ENCODE measurements around the gene GRM7.

The GRM7 gene

DNA sequence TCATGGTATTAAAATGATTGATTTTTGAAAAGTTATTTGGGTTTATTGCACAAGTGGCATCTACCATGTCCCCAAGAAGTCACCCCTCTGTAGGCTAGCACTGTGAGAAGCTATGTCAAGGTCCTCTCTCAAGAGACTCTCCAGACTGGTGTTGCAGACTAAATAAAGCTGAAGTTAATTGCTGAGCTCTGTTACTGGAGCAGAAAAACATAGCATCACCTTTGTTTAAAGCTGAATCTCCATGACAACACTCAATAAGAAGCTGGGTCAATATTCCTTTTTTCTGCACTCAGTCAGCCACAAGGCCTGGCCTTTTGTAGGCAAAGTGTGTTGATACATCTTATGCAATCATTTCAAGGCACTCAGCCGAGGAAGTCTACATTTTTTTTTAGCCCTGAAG, 834.1 kb downstream of the GRM7 start:
- H3K9me3 ChIP-seq (replicated peaks; ENCODE audit: insufficient read depth, low read length): no peaks in the 10 kb centered on the region
- no peaks in the 10 kb centered on the region for H3K27me3 ChIP-seq (replicated peaks; ENCODE audit: insufficient read depth, low read length)
- no peak for TF ChIP-seq EZH2phosphoT487 (IDR thresholded peaks at IDR 0.05; ENCODE audit: low read length)
- TF ChIP-seq, protein P1, sequence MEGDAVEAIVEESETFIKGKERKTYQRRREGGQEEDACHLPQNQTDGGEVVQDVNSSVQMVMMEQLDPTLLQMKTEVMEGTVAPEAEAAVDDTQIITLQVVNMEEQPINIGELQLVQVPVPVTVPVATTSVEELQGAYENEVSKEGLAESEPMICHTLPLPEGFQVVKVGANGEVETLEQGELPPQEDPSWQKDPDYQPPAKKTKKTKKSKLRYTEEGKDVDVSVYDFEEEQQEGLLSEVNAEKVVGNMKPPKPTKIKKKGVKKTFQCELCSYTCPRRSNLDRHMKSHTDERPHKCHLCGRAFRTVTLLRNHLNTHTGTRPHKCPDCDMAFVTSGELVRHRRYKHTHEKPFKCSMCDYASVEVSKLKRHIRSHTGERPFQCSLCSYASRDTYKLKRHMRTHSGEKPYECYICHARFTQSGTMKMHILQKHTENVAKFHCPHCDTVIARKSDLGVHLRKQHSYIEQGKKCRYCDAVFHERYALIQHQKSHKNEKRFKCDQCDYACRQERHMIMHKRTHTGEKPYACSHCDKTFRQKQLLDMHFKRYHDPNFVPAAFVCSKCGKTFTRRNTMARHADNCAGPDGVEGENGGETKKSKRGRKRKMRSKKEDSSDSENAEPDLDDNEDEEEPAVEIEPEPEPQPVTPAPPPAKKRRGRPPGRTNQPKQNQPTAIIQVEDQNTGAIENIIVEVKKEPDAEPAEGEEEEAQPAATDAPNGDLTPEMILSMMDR (IDR thresholded peaks at IDR 0.05; ENCODE audit: low read length): no peak
- no peak for TF ChIP-seq EZH2 (optimal IDR thresholded peaks at IDR 0.05; ENCODE audit: low read depth, low read length)
- H3F3A ChIP-seq (ENCODE audit: insufficient read depth, low read length): no peaks in the 10 kb centered on the region
- no peak overlapping the region for H3K4me2 ChIP-seq (ENCODE audit: low read depth, low read length)
- no peak for DNase-seq
- H3K9me2 ChIP-seq (replicated peaks; ENCODE audit: insufficient read depth, low read length): no peaks in the 10 kb centered on the region
- no peak overlapping the region for H3K27ac ChIP-seq (ENCODE audit: low read length)
- no peaks in the 10 kb centered on the region for H3K36me3 ChIP-seq (replicated peaks; ENCODE audit: insufficient read depth, low read length)
- no peak overlapping the region for H3K4me3 ChIP-seq (ENCODE audit: low read length)
- no peaks in the 10 kb centered on the region for H3K4me1 ChIP-seq (ENCODE audit: low read length)
- H2AFZ ChIP-seq (ENCODE audit: low read length): no peak overlapping the region
- H3K79me2 ChIP-seq (ENCODE audit: low read length): no peaks in the 10 kb centered on the region
- H4K20me1 ChIP-seq (ENCODE audit: insufficient read depth, low read length): no peaks in the 10 kb centered on the region
- no peak overlapping the region for H3K9ac ChIP-seq (ENCODE audit: low read length)

DNA sequence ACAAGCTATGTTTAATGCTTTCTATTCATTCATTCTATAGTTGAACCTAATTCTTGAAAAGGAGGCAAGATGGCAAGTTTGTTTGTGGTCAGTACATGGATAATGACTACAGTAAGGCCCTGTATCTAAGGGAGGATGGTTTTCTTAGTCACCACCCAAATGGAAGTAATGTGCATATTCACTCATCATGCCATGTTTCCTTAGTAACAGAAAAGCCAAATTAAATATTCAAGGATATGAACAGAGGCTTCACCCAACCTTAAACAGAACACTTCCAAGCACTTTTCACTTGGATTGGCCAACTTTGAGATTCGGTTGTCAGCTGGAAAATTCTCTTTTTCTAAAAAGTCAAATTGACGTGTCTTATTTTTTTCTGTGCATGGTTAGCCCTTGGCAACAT, 835.4 kb downstream of the GRM7 start:
- Histone ChIP-seq H4K20me1 (ENCODE audit: insufficient read depth, low read length) (no peaks in the 10 kb centered on the region), H3K4me2 (ENCODE audit: low read depth, low read length) (no peak overlapping the region), H3K4me3 (ENCODE audit: low read length) (no peak overlapping the region), H2AFZ (ENCODE audit: low read length) (no peak overlapping the region), H3K27me3 (replicated peaks; ENCODE audit: insufficient read depth, low read length) (no peaks in the 10 kb centered on the region), H3K79me2 (ENCODE audit: low read length) (no peaks in the 10 kb centered on the region), H3K9me3 (replicated peaks; ENCODE audit: insufficient read depth, low read length) (no peaks in the 10 kb centered on the region), H3F3A (ENCODE audit: insufficient read depth, low read length) (no peaks in the 10 kb centered on the region), H3K36me3 (replicated peaks; ENCODE audit: insufficient read depth, low read length) (no peaks in the 10 kb centered on the region), H3K27ac (ENCODE audit: low read length) (no peak overlapping the region), H3K4me1 (ENCODE audit: low read length) (no peaks in the 10 kb centered on the region), H3K9ac (ENCODE audit: low read length) (no peak overlapping the region), H3K9me2 (replicated peaks; ENCODE audit: insufficient read depth, low read length) (no peaks in the 10 kb centered on the region)
- no peak for DNase-seq
- TF ChIP-seq, protein P1 (IDR thresholded peaks at IDR 0.05; ENCODE audit: low read length): no peak
- TF ChIP-seq EZH2 (optimal IDR thresholded peaks at IDR 0.05; ENCODE audit: low read depth, low read length): no peak
- TF ChIP-seq EZH2phosphoT487 (IDR thresholded peaks at IDR 0.05; ENCODE audit: low read length): no peak

DNA sequence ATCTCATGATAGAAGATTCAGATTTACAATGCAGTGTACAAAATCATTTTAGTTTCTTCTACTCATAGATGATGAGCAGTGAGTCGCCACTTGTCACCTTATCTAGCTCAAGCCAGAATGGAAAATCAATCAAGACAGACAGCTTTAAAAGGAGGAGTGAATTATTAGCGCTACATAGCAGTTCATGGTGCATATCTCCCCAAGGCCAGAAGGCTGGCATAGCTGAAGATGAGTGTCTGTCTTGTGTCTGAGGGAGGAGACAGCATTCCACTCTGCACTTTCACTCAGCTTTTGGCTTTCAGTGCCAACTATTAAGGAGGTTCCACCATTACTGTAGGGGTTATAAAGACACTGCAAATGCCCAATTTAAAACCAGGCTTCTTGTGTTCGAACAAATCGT, 836.6 kb downstream of the GRM7 start:
- DNase-seq: no peak
- Histone ChIP-seq H3K9ac (ENCODE audit: low read length) (no peak overlapping the region), H2AFZ (ENCODE audit: low read length) (no peak overlapping the region), H3K9me3 (replicated peaks; ENCODE audit: insufficient read depth, low read length) (no peaks in the 10 kb centered on the region), H3K36me3 (replicated peaks; ENCODE audit: insufficient read depth, low read length) (no peaks in the 10 kb centered on the region), H3K79me2 (ENCODE audit: low read length) (no peaks in the 10 kb centered on the region), H3K27me3 (replicated peaks; ENCODE audit: insufficient read depth, low read length) (no peaks in the 10 kb centered on the region), H4K20me1 (ENCODE audit: insufficient read depth, low read length) (no peaks in the 10 kb centered on the region), H3K9me2 (replicated peaks; ENCODE audit: insufficient read depth, low read length) (no peaks in the 10 kb centered on the region), H3K27ac (ENCODE audit: low read length) (no peak overlapping the region), H3F3A (ENCODE audit: insufficient read depth, low read length) (no peaks in the 10 kb centered on the region), H3K4me3 (ENCODE audit: low read length) (no peak overlapping the region), H3K4me1 (ENCODE audit: low read length) (no peaks in the 10 kb centered on the region), H3K4me2 (ENCODE audit: low read depth, low read length) (no peak overlapping the region)
- no peak for TF ChIP-seq EZH2 (optimal IDR thresholded peaks at IDR 0.05; ENCODE audit: low read depth, low read length)
- TF ChIP-seq EZH2phosphoT487 (IDR thresholded peaks at IDR 0.05; ENCODE audit: low read length): no peak
- TF ChIP-seq, protein P1 (IDR thresholded peaks at IDR 0.05; ENCODE audit: low read length): no peak
